ENCODE measurements around the gene BCKDK. TPM values are rescaled to one million over a fixed set of nuclear protein-coding genes. Genes with fewer than 3 reads are reported as not detected.

BCKDK gene
- polyA plus RNA-seq, 1 donor (not counting 4 experiments of a cell fraction or from before 2014, with no cell fraction given) = 19.9 TPM

DNA sequence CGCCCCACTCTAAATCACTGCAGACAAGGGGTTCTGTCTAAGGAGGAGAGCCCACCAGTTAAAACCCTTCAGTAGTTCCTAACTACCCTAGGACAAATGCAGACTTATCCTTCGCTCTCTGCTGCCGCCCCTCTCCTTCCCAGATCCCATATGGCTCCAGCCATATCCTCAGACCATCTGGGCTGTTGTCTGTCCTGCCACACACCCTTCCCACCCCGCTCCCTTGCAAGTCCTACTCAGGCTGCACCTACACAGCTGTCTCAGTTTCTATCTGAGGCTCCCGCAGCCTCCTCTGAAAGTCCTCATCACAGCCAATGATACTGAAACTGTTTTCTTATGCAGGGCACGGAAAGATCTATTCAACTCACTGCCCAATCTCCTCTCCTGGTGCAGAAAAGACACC, 720 bp upstream of the BCKDK start:
- dilution Hi-C loops (cut with MboI; ENCODE audit: extremely low pct_ligation_motif_present, low sequenced_read_pairs) = no loop called here
- no peaks in the 10 kb centered on the region for H3K27me3 ChIP-seq (ENCODE audit: control insufficient read depth, extremely low read depth, insufficient read depth, low read length)
- H3K9me1 ChIP-seq (ENCODE audit: control insufficient read depth, extremely low read depth, insufficient read depth, low read length) = no peaks in the 10 kb centered on the region
- peaks cover 18 to 24% of the 10 kb centered on the region in 2 experiments for H3K36me3 ChIP-seq (ENCODE audit: control insufficient read depth in 2 of 2, extremely low read depth in 1 of 2, insufficient read depth in 2 of 2, low read length in 2 of 2)
- no peak overlapping the region for H3K9ac ChIP-seq (ENCODE audit: control insufficient read depth, extremely low read depth, insufficient read depth, low read length)
- no peak for DNase-seq (ENCODE audit: low read depth, low spot score)
- TF ChIP-seq CTCF (optimal IDR thresholded peaks at IDR 0.05 in 1 of 3, IDR thresholded peaks at IDR 0.05 in 1 of 3, conservative IDR thresholded peaks at IDR 0.05 in 1 of 3; ENCODE audit: extremely low read depth in 1 of 3, insufficient read depth in 2 of 3, low read length in 3 of 3) (no peak), EZH2 (IDR thresholded peaks at IDR 0.05; ENCODE audit: low read length) (no peak)
- H4K20me1 ChIP-seq (ENCODE audit: control insufficient read depth, extremely low read depth, insufficient read depth, low read length) = no peaks in the 10 kb centered on the region
- H2AFZ ChIP-seq (ENCODE audit: control insufficient read depth, low read length) = peak overlapping the region; percentile 33
- peaks cover 17% of the 10 kb centered on the region for H3K79me2 ChIP-seq (ENCODE audit: control insufficient read depth, insufficient read depth, low read length)
- H3K9me3 ChIP-seq (ENCODE audit: control insufficient read depth, low read depth, low read length) = no peaks in the 10 kb centered on the region
- peak overlapping the region; percentile 74 for H3K4me2 ChIP-seq (ENCODE audit: control insufficient read depth, extremely low read depth, insufficient read depth, low read depth, low read length)
- FAIRE-seq = no peak
- no peak overlapping the region for H3K4me3 ChIP-seq (ENCODE audit: control insufficient read depth in 2 of 3, extremely low read depth in 1 of 3, insufficient read depth in 2 of 3, low read depth in 1 of 3, low read length in 3 of 3)
- H3K4me1 ChIP-seq (ENCODE audit: control insufficient read depth, extremely low read depth, insufficient read depth, low read length) = peaks cover 5% of the 10 kb centered on the region
- H3K27ac ChIP-seq (ENCODE audit: control insufficient read depth, insufficient read depth, low read length) = no peak overlapping the region

DNA sequence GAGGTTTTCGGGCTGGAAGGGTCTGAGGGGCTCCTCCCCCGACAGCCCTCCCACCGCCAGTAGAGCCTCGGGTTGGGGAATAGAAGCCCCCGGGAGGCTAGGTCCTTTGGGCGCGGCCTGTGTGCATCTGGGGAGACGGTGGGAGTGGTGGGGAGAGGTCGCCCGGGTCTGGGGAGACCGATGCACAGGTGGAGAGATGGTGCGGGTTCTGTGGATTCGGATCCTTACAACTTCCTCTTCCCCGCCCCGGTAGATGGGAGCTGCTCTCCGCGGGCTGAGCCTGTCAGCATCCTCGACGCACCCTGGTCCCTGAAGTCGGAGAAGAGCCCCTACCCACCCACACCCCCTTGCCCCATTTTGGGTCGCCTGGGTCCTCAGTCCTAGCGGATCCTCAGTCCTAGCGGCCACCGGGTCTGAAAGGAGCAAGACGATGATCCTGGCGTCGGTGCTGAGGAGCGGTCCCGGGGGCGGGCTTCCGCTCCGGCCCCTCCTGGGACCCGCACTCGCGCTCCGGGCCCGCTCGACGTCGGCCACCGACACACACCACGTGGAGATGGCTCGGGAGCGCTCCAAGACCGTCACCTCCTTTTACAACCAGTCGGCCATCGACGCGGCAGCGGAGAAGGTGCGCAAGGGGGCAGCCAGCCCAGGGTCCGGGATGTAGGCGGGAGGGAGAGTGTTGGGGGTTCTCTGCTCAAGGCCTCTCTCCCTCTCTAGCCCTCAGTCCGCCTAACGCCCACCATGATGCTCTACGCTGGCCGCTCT, 790 bp downstream of the BCKDK start:
- Histone ChIP-seq H2AFZ (ENCODE audit: control insufficient read depth, low read length) (no peak overlapping the region), H3K4me3 (ENCODE audit: control insufficient read depth in 2 of 3, extremely low read depth in 1 of 3, insufficient read depth in 2 of 3, low read depth in 1 of 3, low read length in 3 of 3) (peak overlapping the region; percentile 79 to 91 (median 87)), H3K4me1 (ENCODE audit: control insufficient read depth, extremely low read depth, insufficient read depth, low read length) (peaks cover 8% of the 10 kb centered on the region), H4K20me1 (ENCODE audit: control insufficient read depth, extremely low read depth, insufficient read depth, low read length) (no peaks in the 10 kb centered on the region), H3K27me3 (ENCODE audit: control insufficient read depth, extremely low read depth, insufficient read depth, low read length) (no peaks in the 10 kb centered on the region), H3K27ac (ENCODE audit: control insufficient read depth, insufficient read depth, low read length) (peak overlapping the region; percentile 54), H3K9ac (ENCODE audit: control insufficient read depth, extremely low read depth, insufficient read depth, low read length) (peak overlapping the region; percentile 83), H3K36me3 (ENCODE audit: control insufficient read depth in 2 of 2, extremely low read depth in 1 of 2, insufficient read depth in 2 of 2, low read length in 2 of 2) (peaks cover 18 to 24% of the 10 kb centered on the region in 2 experiments), H3K9me1 (ENCODE audit: control insufficient read depth, extremely low read depth, insufficient read depth, low read length) (no peaks in the 10 kb centered on the region), H3K9me3 (ENCODE audit: control insufficient read depth, low read depth, low read length) (no peaks in the 10 kb centered on the region), H3K4me2 (ENCODE audit: control insufficient read depth, extremely low read depth, insufficient read depth, low read depth, low read length) (peak overlapping the region; percentile 74), H3K79me2 (ENCODE audit: control insufficient read depth, insufficient read depth, low read length) (peaks cover 17% of the 10 kb centered on the region)
- TF ChIP-seq CTCF (optimal IDR thresholded peaks at IDR 0.05 in 1 of 3, IDR thresholded peaks at IDR 0.05 in 1 of 3, conservative IDR thresholded peaks at IDR 0.05 in 1 of 3; ENCODE audit: extremely low read depth in 1 of 3, insufficient read depth in 2 of 3, low read length in 3 of 3) (no peak), EZH2 (IDR thresholded peaks at IDR 0.05; ENCODE audit: low read length) (no peak)
- no peak for FAIRE-seq
- DNase-seq (ENCODE audit: low read depth, low spot score) = no peak
- dilution Hi-C loops (cut with MboI; ENCODE audit: extremely low pct_ligation_motif_present, low sequenced_read_pairs) = no loop called here
